HepG2 (cell line): ENCODE results near the gene NAA38. TPM values are rescaled to one million over a fixed set of nuclear protein-coding genes. Genes with fewer than 3 reads are reported as not detected.

Experiments
- ATF4 ChIP-seq, 2 experiments: fragments of 450-650 bp in 1 of 2; sonication (generic) in 1 of 2; formaldehyde crosslinking; IDR thresholded peaks; 2 replicates each; pipeline versions ENCODE4 v1.5.0 to v1.8.0; 2020 to 2022; ENCODE audit warnings: mild to moderate bottlenecking in 1 of 2, missing genetic modification reagents in 1 of 2
- CBX5 ChIP-seq: sonication (generic); formaldehyde crosslinking; IDR thresholded peaks from 2 replicates; pipeline ENCODE4 v1.4.0; 2020; ENCODE audit warnings: missing genetic modification reagents, borderline replicate concordance
- EED ChIP-seq: sonication (generic); formaldehyde crosslinking; IDR thresholded peaks from 2 replicates; pipeline ENCODE4 v1.5.0; 2020; ENCODE audit warnings: mild to moderate bottlenecking, missing genetic modification reagents
- FOXA3 ChIP-seq: IDR thresholded peaks from 2 replicates; pipeline ENCODE4 v1.6.1; 2016; ENCODE audit warnings: missing genetic modification reagents, missing compliant biosample characterization
- HBP1 ChIP-seq: IDR thresholded peaks from 2 replicates; pipeline ENCODE4 v1.6.1; 2016; ENCODE audit warnings: low read depth, control low read depth
- HIVEP1 ChIP-seq: sonication (generic); formaldehyde crosslinking; IDR thresholded peaks from 2 replicates; pipeline ENCODE4 v1.4.0; 2020; ENCODE audit warnings: mild to moderate bottlenecking, missing genetic modification reagents
- KDM3A ChIP-seq: IDR thresholded peaks from 2 replicates; pipeline ENCODE4 v1.6.1; 2018; ENCODE audit warnings: low read depth, missing compliant biosample characterization
- LBX2 ChIP-seq: sonication (generic); formaldehyde crosslinking; IDR thresholded peaks from 2 replicates; pipeline ENCODE4 v1.5.0; 2020; ENCODE audit warnings: missing genetic modification reagents, mild to moderate bottlenecking, borderline replicate concordance
- NFIB ChIP-seq: sonication (generic); formaldehyde crosslinking; IDR thresholded peaks from 2 replicates; pipeline ENCODE4 v1.9.0; 2021; ENCODE audit warnings: missing genetic modification reagents, mild to moderate bottlenecking, borderline replicate concordance
- NR2C2 ChIP-seq: sonication (generic); formaldehyde crosslinking; IDR thresholded peaks from 2 replicates; pipeline ENCODE4 v1.4.0; 2020; ENCODE audit warnings: missing genetic modification reagents, mild to moderate bottlenecking, moderate library complexity, borderline replicate concordance
- SNAPC2 ChIP-seq: sonication (generic); formaldehyde crosslinking; IDR thresholded peaks from 2 replicates; pipeline ENCODE4 v1.8.1; 2022; ENCODE audit warnings: mild to moderate bottlenecking, missing genetic modification reagents
- SP5 ChIP-seq: IDR thresholded peaks from 2 replicates; pipeline ENCODE4 v1.6.1; 2016; ENCODE audit warnings: low read depth, borderline replicate concordance
- STAT6 ChIP-seq: sonication (generic); formaldehyde crosslinking; IDR thresholded peaks from 2 replicates; pipeline ENCODE4 v1.4.0; 2020; ENCODE audit warnings: missing genetic modification reagents, mild to moderate bottlenecking, borderline replicate concordance
- TAF1 ChIP-seq: sonication (generic); formaldehyde crosslinking; IDR thresholded peaks from 2 replicates; pipeline ENCODE4 v1.4.0; 2020; ENCODE audit warnings: missing genetic modification reagents
- ZFP37 ChIP-seq: sonication (generic); formaldehyde crosslinking; IDR thresholded peaks from 2 replicates; pipeline ENCODE4 v1.4.0; 2020; ENCODE audit warnings: missing genetic modification reagents, borderline replicate concordance
- ZNF275 ChIP-seq: sonication (generic); formaldehyde crosslinking; IDR thresholded peaks from 2 replicates; pipeline ENCODE4 v1.8.0; 2022; ENCODE audit warnings: missing genetic modification reagents, mild to moderate bottlenecking, inconsistent platforms, borderline replicate concordance
- ZNF296 ChIP-seq: sonication (generic); formaldehyde crosslinking; conservative IDR thresholded peaks from 2 replicates; pipeline ENCODE4 v1.5.0; 2020; ENCODE audit warnings: mild to moderate bottlenecking, missing genetic modification reagents
- ZNF367 ChIP-seq: sonication (generic); formaldehyde crosslinking; IDR thresholded peaks from 2 replicates; pipeline ENCODE4 v1.4.0; 2020; ENCODE audit warnings: missing genetic modification reagents, borderline replicate concordance
- ZNF580 ChIP-seq: IDR thresholded peaks from 2 replicates; pipeline ENCODE4 v1.6.1; 2016; ENCODE audit warnings: low read depth, borderline replicate concordance
- ZNF747 ChIP-seq: sonication (generic); formaldehyde crosslinking; IDR thresholded peaks from 2 replicates; pipeline ENCODE4 v1.8.1; 2023; ENCODE audit warnings: missing genetic modification reagents, mild to moderate bottlenecking, borderline replicate concordance
- ZNF776 ChIP-seq: sonication (generic); formaldehyde crosslinking; IDR thresholded peaks from 2 replicates; pipeline ENCODE4 v1.4.0; 2020; ENCODE audit warnings: mild to moderate bottlenecking, missing genetic modification reagents
- polyA plus RNA-seq, 8 experiments: library from polyadenylated mRNA; depleted of rRNA in 3 of 8; stranded (reverse) in 7 of 8; unstranded in 1 of 8; fragments of >200 nt; fragmentation: Illumina TruSeq in 4 of 8; extraction: Trizol in 4 of 8; gene quantifications; 2 replicates each; pipeline versions ENCODE4 v1.2.1 to v1.2.3, GENCODE V29; 2011 to 2016; ENCODE audit warnings: low read depth in 4 of 8, missing spikeins in 1 of 8, mixed read lengths in 1 of 8; ENCODE audit not compliant: insufficient read depth in 1 of 8
- total RNA-seq, 5 experiments: library from RNA; depleted of rRNA; stranded (reverse); fragments of >200 nt; fragmentation: Illumina TruSeq; extraction: Trizol; gene quantifications; 2 replicates each; pipeline ENCODE4 v1.2.3, GENCODE V29; 2016; ENCODE audit warnings: low read depth in 1 of 5

NAA38 gene
- total and polyA plus RNA-seq, 2 of the 13 experiments (the other 11 are each of a cell fraction or from before 2014, with no cell fraction given): 46.9 to 91.6 TPM

GRCh38 chr17:7857713-7858521 is 558 bp upstream of the NAA38 start, which contains the start of gene CYB5D1 (continued):
- TF ChIP-seq CBX5 (CRISPR knock-in tag) (peak; percentile 5; the same call in 1 of the 2 replicates), ZNF747 (CRISPR knock-in tag) (0 out of 2 replicates have a peak, but pooled peaks have one; percentile 16), NR2C2 (CRISPR knock-in tag) (peak; percentile 14; the same call in 1 of the 2 replicates), FOXA3 (CRISPR knock-in tag) (peak; percentile 31; the same call in 1 of the 2 replicates), ZNF367 (no peak), SNAPC2 (CRISPR knock-in tag) (no peak; the same call in 1 of the 2 replicates), ZNF296 (CRISPR knock-in tag) (no peak), STAT6 (CRISPR knock-in tag) (peak; percentile 74; the same call in 1 of the 2 replicates), HIVEP1 (CRISPR knock-in tag) (no peak), EED (CRISPR knock-in tag) (peak; percentile 73; the same call in 1 of the 2 replicates), HBP1 (peak; percentile 86), ZNF275 (CRISPR knock-in tag) (no peak), ZFP37 (CRISPR knock-in tag) (no peak; the same call in 1 of the 2 replicates), NFIB (CRISPR knock-in tag) (0 out of 2 replicates have a peak, but pooled peaks have one; percentile 28), SP5 (CRISPR knock-in tag) (no peak), LBX2 (CRISPR knock-in tag) (no peak), TAF1 (CRISPR knock-in tag) (peak; percentile 33), ZNF580 (CRISPR knock-in tag) (no peak), ATF4 (CRISPR knock-in tag; IDR thresholded peaks at IDR 0.05) (no peak), ZNF776 (no peak), KDM3A (no peak)
